NCI-H510A treated with DMSO at 0.1 percent for 48 hours (cell line): ENCODE results near the gene POLR2J3.
"Not testable (repeated sequence)": the region's sequence is repeated elsewhere in the genome, so short reads cannot be mapped to it uniquely, and the experiment has no call there.

Experiments
- DNase-seq: peaks from one replicate; lab custom pipeline; 2025; lab: John Stamatoyannopoulos, UW

The POLR2J3 gene

DNA sequence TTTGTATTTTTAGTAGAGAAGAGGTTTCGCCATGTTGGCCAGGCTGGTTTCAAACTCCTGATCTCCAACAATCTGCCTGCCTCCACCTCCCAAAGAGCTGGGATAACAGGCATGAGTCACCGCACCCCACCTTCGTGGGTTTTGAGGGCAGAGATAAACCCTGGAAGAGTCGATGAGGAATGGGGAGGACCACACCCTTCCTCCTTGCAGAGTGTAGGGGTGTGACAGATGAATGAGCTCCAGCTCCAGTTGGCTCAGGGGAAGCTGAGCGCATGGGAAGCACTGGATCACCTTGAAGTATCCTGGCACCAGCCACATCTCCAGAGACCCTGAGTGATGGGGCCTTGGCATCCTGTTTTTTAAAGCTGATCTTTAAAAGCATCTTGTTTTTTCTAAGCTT lies 11.1 kb upstream of the POLR2J3 start:
- not testable (repeated sequence) for DNase-seq

DNA sequence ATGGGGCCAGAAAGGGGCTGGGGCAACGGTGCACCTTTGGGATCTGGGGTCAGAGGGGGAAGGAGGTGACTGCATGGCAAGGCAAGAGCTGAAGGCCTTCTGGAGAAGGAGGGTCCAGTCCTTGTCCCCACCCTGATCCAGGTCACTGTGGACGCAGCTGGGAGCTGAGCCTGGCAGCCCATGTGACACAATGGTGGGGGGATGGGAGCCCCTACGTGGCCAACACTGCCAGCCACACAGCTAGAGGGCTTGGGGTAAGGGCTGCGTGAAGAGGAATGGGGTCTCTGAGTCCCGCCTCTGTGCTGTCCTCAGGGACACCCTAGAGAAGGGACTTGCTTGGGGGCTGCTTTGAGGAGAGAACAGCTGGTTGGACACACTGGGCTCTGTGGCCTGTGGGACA lies 9.3 kb upstream of the POLR2J3 start:
- DNase-seq = not testable (repeated sequence)

DNA sequence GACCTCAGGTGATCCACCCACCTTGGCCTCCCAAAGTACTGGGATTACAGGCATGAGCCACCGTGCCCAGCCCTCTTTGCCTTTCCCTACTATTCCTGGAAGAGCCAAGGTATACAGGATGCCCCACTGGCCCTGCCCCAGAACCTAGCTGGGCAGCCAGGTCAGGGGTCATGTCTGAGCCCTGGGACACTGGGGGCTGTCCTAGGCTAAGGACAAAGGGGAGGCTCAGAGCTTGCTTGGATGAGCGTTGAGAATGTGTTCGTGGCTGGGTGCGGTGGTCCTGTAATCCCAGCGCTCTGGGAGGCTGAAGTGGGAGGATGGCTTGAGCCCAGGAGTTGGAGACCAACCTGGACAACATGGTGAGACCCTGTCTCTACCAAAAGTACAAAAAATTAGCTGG lies 6.1 kb upstream of the POLR2J3 start:
- DNase-seq = not testable (repeated sequence)

DNA sequence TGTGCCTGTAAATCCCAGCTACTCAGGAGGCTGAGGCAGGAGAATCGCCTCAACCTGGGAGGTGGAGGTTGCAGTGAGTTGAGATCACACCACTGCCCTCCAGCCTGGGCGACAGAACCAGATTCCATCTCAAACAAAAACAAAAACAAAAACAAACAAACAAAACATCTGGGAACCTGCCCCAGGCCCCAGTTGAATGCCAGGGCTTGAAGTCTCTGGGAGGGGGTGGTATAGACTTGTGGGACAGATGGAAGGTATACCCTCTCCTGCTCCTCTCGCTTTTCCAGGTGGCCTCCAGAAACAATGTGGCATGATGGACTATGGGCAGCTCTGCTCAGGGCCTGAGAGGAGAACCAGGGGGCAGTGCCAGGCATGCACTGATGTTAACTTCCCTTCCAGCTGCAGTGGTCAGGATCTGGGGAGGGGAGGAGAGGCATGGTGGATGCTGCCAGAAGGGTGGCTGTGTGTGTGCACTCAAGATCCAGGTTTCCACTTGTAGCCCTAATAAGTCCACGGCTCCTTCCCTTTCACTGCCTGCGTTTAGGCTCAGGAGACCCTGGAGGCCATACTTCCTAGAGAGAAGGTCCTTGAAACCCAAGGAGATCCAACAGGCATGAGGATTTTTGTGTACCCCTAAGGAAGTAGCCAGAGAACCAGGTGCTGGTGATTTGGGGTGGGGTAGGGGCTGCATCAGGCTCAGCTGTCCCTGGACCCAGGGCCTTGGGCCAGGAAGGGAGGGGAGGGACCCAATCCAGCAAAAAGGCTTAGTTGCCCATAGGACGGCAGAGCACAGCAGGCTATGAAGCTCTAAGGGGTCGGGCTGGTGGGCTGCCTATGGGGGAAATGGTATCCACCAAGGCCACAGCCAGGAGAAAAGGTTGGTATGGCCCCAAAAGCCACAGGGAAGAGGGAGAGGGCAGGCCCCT lies 5.2 kb upstream of the POLR2J3 start:
- not testable (repeated sequence) for DNase-seq

DNA sequence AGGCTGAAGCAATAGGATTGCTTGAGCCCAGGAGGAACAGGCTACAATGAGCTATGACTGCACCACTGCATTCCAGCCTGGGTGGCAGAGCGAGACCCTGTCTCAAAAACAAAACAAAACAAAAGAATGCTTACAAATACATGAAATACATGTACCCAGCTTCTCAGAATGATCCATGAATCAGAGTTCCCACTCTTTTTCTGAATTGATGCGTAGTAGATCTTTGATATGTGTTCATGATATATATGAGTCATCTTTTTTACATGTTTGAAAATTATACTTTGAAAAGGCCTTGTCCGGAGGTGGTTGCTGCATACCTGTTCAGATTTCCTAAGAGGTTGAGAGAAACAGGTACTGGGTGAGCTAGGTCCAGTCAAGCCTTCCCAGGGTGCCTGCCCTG lies 4.0 kb upstream of the POLR2J3 start:
- not testable (repeated sequence) for DNase-seq

DNA sequence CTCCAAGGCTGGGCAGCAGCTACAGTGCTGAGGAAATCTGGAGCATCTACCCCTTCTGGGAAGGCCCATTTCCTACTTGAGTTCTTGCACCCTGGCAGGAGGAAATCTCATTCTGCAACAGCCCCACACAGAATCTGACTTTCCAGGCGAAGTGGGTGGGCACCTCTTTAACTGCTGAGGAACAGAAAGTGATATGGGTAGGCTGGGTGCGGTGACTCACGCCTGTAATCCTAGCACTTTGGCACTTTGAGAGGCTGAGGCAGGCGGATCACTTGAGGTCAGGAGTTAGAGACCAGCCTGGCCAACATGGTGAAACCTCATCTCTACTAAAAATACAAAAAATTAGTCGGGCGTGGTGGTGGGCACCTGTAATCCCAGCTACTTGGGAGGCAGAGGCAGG lies 2.2 kb upstream of the POLR2J3 start:
- DNase-seq = not testable (repeated sequence)

DNA sequence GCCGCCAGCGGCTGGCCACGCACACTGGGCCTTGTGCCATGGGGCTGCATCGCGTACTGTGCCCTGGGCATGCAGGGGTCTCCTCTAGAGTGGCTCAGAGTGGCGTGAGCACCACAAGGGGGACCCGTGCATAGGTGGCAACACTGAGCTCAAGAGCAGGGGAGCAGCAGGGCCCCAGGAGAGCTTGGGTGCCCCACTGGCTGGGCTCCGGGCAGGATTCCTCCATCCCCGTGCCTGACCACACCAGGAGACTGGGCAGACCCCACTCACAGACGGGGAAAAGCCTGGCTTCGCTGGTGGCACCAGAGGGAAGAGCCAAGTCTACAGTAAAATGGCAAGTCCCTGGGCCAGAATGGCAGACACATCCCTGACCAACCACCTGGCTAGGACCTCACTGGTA lies 3.8 kb downstream of the POLR2J3 start:
- DNase-seq = not testable (repeated sequence)

DNA sequence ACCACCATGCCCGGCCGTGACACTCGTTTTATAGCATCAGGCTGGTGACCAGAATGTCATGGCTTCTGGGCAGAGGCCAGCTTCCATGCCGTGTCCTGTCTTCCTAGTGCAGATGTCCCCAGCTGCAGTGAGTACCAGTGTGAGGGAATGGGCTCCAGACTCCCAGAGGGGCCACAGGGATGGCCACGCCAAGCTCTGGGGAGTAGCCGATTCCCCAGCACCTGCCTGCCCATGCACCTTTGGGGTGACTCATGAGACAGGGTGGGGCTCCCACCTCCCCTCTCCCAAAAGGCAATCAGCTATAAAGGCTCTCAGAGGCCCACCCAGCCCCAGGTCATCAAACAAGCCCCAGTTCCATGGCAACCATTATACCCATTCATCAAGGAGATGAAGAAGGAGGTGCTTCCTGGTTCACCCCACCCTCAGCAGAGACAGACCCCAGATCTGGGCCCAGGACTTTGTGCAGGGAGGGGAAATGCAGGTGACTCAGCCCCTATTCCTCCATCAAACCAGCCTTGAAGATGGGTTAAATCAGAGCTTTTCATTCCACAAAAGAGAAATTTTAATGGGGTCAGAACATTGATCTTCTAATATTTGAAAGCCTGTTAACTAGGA lies 21.5 kb downstream of the POLR2J3 start, which contains the start of gene SPDYE2:
SPDYE2 (plus strand) TSS at position 419 of the 615 bp plus-strand sequence. CDS start 2,030 bp downstream, outside the sequence.
- DNase-seq = not testable (repeated sequence)

DNA sequence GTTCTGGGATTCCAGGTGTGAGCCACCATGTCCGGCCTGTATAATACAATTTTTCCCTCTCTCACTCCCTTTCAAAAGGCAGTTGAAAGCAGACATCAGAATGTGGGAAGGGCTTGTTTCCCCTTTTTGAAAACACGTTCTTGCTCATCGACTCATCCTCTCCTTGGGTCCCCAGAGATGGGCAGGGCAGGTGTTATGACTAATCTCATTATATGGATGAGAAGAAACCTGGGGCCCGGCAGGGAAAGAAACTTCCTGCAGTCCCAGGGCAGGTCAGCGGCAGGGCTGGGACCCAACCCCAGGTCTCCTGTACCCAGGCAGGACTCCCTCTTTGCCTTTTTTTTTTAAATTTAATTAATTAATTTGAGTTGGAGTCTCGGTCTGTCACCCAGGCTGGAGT lies 26.0 kb downstream of the POLR2J3 start:
- DNase-seq = not testable (repeated sequence)

DNA sequence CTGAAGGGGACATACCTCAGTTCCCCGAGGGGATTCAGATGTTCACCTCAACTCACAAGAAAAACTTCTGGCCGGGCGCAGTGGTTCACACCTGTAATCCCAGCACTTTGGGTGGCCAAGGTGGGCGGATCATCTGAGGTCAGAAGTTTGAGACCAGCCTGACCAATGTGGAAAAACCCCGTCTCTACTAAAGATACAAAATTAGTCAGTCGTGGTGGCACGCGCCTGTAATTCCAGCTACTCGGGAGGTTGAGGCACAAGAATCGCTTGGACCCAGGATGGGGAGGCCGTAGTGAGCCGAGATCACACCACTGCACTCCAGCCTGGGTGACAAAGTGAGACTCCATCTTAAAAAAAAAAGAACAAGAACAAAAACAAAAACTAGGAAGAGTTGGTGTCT lies 27.1 kb downstream of the POLR2J3 start:
- not testable (repeated sequence) for DNase-seq

DNA sequence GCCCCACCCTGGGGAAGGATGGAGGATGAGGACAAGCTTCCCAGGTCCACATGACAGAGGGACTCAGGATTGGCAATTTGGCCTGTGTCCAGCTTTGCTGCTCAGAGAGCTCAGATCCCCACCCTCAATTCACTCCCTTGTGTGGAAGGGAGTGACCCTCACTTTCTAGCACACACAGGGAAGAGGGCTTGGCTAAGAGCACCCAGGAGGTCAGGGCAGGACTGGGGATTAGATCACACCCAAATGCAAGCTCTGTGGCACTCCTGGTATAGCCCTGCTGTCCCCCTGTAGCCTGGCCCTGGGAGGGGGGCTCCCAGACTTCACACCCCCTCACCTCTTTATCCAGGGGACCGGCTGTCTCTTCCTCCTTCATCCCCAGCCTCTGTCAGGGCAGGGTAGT lies 28.0 kb downstream of the POLR2J3 start:
- not testable (repeated sequence) for DNase-seq

DNA sequence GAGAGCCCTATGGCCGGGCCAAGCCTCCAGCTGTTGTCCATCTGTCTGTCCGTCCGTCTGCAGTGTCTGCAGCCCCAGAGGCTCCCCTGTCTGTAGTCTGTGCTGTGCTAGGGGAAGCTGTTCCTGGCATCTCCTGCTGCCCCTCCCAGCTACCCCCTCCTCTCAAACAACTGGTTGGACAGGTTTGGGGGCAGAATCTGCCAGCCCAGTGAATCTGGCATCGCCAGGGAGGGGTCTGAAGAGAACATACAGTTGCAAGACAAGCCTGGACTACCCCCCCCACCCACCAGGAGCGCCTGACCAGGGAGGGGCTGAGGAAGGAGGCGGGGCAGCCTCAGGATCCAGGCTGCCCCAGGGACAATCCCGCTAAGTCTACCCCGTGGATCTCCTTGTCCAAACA lies 28.8 kb downstream of the POLR2J3 start, which contains the start of gene UPK3BL2:
UPK3BL2 (minus strand) TSS at position 101 of the 400 bp plus-strand sequence; CDS start at position 41, 60 bp downstream.
- DNase-seq = not testable (repeated sequence)

DNA sequence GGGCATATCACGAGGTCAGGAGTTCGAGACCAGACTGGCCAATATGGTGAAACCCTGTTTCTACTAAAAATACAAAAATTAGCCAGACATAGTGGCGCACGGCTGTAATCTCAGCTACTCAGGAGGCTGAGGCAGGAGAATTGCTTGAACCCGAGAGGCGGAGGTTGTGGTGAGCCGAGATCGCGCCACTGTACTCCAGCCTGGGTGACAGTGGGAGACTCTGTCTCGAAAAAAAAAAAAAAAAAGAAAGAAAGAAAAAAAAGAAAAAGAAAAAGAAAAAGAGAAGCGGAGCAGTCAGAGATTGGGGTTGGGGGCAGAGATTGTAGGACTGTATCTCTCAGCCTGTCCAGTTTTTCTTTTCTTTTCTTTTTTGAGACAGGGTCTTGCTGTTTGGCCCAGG lies 29.6 kb downstream of the POLR2J3 start:
- not testable (repeated sequence) for DNase-seq

DNA sequence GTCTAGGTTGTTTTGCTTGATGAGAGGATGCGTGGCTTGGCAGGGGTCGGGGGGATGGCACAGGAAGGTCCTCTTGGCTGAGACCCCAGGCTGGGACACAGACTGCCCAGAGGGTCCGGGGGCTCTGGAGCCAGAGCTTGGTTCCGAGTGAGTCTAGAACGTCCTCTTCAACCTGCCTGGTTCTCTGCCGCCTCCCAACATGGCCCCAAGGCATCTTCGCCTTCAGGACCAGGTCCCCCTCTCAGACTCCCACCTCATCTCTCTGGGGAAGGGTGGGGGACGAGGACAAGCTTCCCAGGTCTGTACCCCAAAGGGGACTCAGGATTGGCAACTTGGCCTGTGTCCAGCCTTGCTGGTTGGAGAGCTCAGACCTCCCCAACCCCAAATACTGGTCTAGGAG lies 30.3 kb downstream of the POLR2J3 start:
- DNase-seq = not testable (repeated sequence)

DNA sequence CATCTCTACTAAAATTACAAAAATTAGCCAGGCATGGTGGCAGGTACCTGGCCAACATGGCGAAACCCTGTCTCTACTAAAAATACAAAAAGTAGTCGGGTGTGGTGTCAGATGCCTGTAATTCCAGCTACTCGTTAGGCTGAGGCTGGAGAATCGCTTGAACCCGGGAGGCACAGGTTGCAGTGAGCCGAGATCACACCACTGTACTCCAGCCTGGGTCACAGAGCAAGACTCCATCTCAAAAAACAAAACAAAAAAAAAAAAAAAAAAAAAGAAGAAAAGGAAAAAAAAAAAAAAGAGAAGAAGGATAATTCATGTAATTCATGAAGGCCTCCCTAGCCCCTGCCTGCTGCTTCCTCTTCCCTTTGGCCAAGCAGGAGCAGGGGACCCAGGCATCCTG lies 31.8 kb downstream of the POLR2J3 start:
- DNase-seq = not testable (repeated sequence)

DNA sequence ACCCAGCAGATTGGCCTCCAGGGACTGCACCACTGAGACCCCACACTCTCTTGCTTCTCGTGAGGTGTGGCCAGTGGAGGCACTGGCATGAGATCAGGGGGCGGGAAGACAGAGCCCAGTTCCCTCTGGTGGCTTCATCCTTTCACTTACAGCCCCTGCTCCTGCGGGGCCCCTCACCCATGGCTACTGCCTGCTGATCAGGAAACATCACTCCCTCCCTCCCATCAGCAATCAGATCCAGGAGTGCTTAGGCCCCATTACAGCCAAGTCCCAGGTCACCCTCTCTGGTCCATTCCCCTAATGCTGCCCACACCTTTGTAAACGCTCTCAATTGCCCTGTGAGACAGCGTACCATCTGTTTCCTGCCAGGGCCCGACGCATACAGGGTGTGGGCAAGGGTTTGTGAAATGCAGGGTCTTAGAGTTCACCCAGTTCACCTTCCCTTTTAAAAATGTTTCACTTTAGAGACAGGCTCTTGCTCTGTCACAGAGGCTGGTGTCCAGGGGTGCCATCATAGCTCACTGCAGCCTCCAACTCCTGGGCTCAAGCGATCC lies 37.2 kb downstream of the POLR2J3 start:
- DNase-seq = not testable (repeated sequence)

DNA sequence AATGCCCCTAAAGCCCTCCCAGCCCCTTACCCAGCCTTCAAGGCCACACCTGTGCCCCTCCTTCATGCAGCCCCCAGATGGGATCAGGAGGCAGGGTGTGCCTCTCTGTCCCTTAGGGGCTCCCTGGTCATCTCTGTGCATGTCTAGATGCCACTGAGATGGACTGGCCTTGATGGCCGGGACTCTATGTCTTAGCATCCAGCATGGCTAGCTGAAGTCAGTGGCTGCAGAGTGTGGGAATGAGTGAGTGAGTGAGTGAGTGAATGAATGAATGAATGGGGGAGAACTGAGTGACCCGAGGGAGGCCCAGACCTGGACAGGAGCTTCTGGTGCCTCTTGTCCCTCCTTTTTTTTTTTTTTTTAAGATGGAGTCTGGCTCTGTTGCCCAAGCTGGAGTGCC lies 40.3 kb downstream of the POLR2J3 start:
- DNase-seq = not testable (repeated sequence)

DNA sequence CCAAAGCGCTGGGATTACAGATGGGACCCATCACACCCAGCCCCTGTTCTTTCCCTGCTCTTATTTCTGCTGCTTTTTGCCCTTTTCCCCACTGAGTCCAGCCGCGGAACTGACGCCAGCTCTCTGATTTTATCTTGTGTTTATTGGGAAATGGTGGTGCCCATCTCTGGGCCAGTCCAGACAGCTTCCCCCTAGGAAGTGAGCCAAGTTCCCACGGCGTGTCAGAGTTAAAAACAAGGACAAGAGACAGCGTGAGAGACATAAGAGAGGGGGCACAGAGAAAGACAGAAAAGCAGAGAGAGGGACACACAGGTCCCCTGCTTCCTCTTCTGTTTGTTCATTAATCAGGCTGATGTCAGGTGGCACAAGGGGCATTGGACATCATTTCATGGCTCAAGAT lies 40.8 kb downstream of the POLR2J3 start:
- DNase-seq = not testable (repeated sequence)

DNA sequence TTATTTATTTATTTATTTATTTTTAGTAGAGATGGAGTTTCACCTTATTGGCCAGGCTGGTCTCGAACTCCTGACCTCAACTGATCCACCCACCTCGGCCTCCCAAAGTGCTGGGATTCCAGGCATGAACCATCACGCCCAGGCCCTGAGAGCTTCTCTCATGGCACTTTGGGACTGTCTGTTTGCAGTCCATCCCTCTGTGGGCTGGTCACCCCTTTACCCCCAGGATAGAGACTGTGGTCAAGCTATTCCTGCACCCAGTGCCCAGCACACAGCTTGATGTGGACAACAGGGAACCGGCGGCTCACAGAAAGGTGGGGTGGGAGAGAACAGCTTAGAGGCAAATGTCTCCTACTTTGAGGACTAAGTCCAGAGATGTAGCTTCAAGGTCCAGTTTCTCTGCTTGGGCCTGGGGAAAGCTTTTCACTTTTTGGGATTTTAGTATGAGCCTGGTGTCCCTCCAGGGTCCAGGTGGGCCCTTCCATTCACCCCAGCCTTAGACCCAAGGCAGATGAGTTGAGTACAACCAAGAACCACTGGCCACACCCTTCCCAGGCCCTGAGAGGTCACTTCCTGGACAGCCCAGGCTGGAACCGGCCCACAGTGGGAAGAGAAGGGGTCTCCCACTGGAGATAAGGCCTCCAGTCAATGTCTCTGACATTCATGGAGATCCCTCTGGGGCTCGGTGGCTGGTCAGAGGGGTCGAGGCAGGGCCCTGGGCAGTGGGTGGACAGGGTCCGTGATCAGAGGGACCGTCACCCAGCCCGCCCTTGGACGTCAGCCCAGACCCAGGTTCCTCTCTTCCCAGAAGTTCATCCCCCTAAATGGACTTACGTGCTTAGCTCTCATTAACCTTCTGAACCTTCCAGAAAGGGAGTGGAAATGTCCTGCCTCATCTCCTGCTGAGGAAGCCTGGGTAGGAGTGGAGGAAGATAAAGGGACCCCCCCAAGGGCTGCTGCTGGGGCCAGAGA lies 44.3 kb downstream of the POLR2J3 start:
- not testable (repeated sequence) for DNase-seq

DNA sequence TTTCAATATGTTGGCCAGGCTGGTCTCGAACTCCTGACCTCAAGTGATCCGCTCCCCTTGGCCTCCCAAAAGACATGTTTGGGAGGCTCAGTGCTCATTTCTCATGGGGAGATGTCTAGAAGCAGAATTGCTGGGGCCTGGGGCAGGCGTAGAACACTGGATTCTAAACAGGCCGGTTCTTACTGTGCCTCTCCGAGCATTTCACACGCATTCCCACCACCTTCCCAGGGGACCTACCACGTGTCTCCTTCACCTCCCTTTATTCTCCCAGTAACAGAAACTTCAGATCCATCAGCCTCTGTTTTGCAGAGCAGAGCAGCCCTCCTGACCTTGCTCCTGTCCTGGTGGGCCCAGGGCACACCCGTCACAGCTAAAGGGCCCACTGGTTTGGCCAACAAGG lies 45.2 kb downstream of the POLR2J3 start:
- not testable (repeated sequence) for DNase-seq

DNA sequence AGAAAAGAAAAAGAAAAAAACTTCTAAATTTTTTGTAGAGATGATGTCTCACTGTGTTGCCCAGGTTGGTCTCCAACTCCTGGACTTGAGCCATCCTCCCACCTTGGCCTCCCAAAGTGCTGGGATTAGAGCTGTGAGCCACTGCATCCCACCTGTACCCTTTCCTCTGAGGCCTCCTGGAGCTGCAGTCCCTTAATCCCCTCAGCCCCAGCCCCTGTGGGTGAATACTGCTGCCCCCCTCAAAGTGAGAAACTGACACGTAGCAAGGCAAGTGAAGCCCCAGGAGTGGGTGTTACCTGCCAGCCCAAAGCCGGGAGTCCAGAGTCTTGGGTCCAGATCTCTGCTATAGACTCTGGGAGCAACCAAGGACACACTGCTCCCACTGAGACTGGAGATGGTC lies 47.6 kb downstream of the POLR2J3 start:
- DNase-seq = not testable (repeated sequence)
